ENCODE results near the gene TMC6. TPM values are rescaled to one million over a fixed set of nuclear protein-coding genes. Genes with fewer than 3 reads are reported as not detected.

Gene TMC6
- total and polyA plus RNA-seq, 8 donors: 31.4 to 152 (median 42.8) TPM

DNA sequence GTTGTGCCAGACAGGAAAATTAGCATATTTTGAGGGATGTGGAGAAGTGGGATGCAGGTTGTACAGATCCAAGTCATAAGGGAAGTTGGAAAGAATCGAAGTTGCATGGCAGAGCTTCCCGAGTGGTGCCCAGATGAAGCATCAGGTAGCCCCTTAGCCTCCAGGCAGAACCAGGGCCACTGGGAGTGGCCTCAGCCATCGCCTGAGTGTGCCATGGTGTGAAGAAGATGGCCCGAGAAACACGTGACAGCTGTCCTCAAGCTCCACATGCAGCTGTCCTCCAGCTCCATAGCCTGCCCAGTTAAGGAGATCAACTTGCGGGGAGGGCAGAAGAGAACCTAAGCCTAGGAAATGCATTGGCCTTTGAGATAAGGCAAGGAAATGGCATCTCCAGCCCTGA, 33.5 kb downstream of the TMC6 start:
- DNase-seq (no peak), ATAC-seq (no peak)
- Histone ChIP-seq H3K27ac (no peak overlapping the region), H3K36me3 (peaks cover 0 to 100% of the 10 kb centered on the region in 2 donors), H3K9me3 (no peaks in the 10 kb centered on the region), H3K4me3 (no peak overlapping the region), H3K27me3 (no peaks in the 10 kb centered on the region), H3K4me1 (peaks cover 0 to under 1% of the 10 kb centered on the region in 2 donors)
- intact Hi-C loops (cut with DNase I): no loop called here
- TF ChIP-seq, protein P1, sequence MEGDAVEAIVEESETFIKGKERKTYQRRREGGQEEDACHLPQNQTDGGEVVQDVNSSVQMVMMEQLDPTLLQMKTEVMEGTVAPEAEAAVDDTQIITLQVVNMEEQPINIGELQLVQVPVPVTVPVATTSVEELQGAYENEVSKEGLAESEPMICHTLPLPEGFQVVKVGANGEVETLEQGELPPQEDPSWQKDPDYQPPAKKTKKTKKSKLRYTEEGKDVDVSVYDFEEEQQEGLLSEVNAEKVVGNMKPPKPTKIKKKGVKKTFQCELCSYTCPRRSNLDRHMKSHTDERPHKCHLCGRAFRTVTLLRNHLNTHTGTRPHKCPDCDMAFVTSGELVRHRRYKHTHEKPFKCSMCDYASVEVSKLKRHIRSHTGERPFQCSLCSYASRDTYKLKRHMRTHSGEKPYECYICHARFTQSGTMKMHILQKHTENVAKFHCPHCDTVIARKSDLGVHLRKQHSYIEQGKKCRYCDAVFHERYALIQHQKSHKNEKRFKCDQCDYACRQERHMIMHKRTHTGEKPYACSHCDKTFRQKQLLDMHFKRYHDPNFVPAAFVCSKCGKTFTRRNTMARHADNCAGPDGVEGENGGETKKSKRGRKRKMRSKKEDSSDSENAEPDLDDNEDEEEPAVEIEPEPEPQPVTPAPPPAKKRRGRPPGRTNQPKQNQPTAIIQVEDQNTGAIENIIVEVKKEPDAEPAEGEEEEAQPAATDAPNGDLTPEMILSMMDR (IDR thresholded peaks at IDR 0.05): no peak

DNA sequence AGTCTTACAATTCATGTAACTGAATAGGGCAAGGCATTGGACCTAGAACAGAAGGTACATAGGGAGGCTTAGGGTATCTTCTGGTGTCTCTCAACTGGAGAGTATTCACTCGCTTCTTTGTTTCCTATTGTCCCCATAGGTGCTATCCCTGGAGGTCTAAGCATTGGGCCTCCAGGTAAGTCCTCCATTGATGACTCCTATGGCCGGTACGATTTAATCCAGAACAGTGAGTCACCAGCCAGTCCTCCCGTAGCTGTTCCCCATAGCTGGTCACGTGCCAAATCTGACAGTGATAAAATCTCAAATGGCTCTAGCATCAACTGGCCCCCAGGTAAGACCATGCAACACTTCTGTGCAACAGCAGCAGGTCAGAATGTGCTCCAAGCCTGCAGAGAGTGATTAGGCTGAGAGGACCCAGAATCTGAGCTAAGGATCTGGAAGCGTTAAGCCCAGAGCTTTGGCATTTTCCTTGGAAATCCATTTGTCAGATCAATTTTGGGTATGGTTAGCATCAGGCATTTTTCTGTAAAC, 35.7 kb downstream of the TMC6 start:
- H3K27ac ChIP-seq: no peak overlapping the region
- peaks cover 0 to 100% of the 10 kb centered on the region in 2 donors for H3K36me3 ChIP-seq
- no peaks in the 10 kb centered on the region for H3K9me3 ChIP-seq
- intact Hi-C loops (cut with DNase I): no loop called here
- no peak for DNase-seq
- TF ChIP-seq, protein P1 (IDR thresholded peaks at IDR 0.05): no peak
- H3K4me3 ChIP-seq: no peak overlapping the region
- peaks cover 0 to 11% of the 10 kb centered on the region in 2 donors for H3K4me1 ChIP-seq
- no peak for ATAC-seq
- H3K27me3 ChIP-seq: no peaks in the 10 kb centered on the region

DNA sequence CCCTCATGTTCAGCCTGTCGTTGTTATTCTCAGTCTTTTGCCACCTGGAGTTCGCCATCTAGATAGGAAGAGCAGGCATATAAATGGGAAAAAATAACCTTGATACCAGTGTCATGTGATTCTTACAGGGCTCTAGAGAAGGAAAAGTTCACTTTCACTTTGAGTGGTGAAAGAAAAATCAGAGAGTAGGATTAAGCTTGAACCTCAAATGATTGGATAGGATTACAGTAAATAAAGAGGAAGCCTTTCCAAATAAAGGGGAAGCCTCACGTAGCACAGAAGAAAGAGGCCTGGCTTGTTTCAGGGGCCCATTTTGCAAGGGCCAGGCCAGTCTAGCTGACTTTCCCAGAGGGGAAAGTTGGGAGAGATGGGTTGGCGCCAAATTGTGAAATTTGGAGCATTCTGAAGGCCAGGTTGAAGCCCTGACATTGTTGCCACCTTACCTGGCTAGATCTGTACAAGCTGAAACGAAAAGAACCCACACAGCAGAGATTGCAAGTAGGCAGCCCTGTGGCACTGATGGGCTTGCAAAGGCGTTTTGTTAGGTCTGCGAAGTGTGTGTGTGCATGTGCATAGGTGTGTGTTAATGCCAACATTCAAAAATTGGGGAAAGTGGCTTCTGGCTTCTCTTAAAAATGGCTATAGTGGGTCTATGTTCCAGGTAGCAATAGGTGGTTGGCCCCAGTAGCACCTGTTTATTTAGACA, 38.8 kb downstream of the TMC6 start:
- TF ChIP-seq, protein P1 (IDR thresholded peaks at IDR 0.05): no peak
- ATAC-seq: peak; percentile 24

DNA sequence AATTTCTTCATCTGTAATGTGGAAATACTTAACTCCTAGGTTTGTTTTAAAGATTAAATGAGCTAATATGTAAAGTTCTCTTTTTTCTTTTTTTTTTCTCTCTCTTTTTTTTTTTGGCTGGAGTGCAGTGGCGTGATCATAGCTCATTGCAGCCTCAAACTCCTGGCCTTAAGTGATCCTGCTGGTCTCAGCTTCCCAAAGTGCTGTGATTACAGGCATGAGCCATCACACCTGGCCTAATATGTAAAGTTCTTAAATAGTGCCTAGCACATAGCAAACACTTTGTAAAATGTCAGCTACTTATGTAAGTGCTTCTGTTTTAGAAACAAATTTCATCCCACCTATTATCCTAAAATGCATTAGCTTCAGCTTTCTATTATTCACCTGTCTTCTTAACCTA, 40.0 kb downstream of the TMC6 start:
- intact Hi-C loops (cut with DNase I): no loop called here
- no peaks in the 10 kb centered on the region for H3K27me3 ChIP-seq
- H3K4me1 ChIP-seq: peaks cover 0 to 11% of the 10 kb centered on the region in 2 donors
- DNase-seq: no peak
- peaks cover 0 to 89% of the 10 kb centered on the region in 2 donors for H3K36me3 ChIP-seq
- H3K9me3 ChIP-seq: no peaks in the 10 kb centered on the region
- H3K4me3 ChIP-seq: no peak overlapping the region
- no peak overlapping the region for H3K27ac ChIP-seq
- ATAC-seq: no peak
- TF ChIP-seq, protein P1 (IDR thresholded peaks at IDR 0.05): no peak

More for the DNA sequence above, 38.8 kb downstream of the TMC6 start:
- peak overlapping the region in 1 of 2 donors; percentile 15 for H3K27ac ChIP-seq
- H3K4me3 ChIP-seq: no peak overlapping the region
- no peaks in the 10 kb centered on the region for H3K27me3 ChIP-seq
- H3K36me3 ChIP-seq: peaks cover 0 to 93% of the 10 kb centered on the region in 2 donors
- intact Hi-C loops (cut with DNase I): no loop called here
- no peaks in the 10 kb centered on the region for H3K9me3 ChIP-seq
- peaks cover 0 to 11% of the 10 kb centered on the region in 2 donors for H3K4me1 ChIP-seq
- DNase-seq: no peak

DNA sequence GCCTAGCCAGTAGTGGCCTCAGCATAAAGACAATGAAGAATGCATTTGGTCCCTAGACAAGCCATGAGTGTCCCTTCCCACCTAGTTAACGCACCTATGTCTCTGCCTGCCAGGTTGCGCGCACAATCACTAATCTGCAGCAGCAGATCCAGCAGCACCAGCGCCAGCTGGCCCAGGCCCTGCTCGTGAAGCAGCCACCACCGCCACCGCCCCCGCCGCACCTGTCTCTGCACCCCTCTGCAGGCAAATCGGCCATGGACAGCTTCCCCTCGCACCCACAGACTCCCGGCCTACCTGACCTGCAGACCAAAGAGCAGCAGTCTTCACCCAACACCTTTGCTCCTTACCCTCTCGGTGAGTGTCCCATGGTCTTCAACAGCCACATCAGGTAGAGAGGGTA, 41.8 kb downstream of the TMC6 start:
- DNase-seq: no peak
- no peaks in the 10 kb centered on the region for H3K27me3 ChIP-seq
- TF ChIP-seq, protein P1 (IDR thresholded peaks at IDR 0.05): no peak
- no peak for ATAC-seq
- H3K4me1 ChIP-seq: peaks cover 0 to 11% of the 10 kb centered on the region in 2 donors
- no peak overlapping the region for H3K4me3 ChIP-seq
- H3K27ac ChIP-seq: no peak overlapping the region
- H3K9me3 ChIP-seq: no peaks in the 10 kb centered on the region
- peaks cover 0 to 78% of the 10 kb centered on the region in 2 donors for H3K36me3 ChIP-seq
- intact Hi-C loops (cut with DNase I): no loop called here

Measured in left lung (tissue), 10 donors.